HG03432 (cell line): ENCODE data around the gene PIK3R3.
"Not testable (repeated sequence)": the region's sequence is repeated elsewhere in the genome, so short reads cannot be mapped to it uniquely, and the experiment has no call there.

Experiments
- ATAC-seq: cut with Tn5 transposase; IDR thresholded peaks from one replicate; pipeline ENCODE4 v1.9.1; 2021; ENCODE audit warnings: mild to moderate bottlenecking, moderate library complexity; ENCODE audit not compliant: unreplicated experiment

Gene PIK3R3

GRCh38 chr1:46113948-46114347 is 18.5 kb downstream of the PIK3R3 start:
- ATAC-seq, result no peak

GRCh38 chr1:46112108-46112507 is 20.3 kb downstream of the PIK3R3 start:
- no peak for ATAC-seq

- ATAC-seq, result no peak
Observed at GRCh38 chr1:46110521-46110920, 21.9 kb downstream of the PIK3R3 start.

- no peak for ATAC-seq
Observed at GRCh38 chr1:46102769-46103476, 29.5 kb downstream of the PIK3R3 start.

GRCh38 chr1:46099215-46099614 is 33.2 kb downstream of the PIK3R3 start:
- ATAC-seq, result no peak

GRCh38 chr1:46098027-46098712 is 34.3 kb downstream of the PIK3R3 start:
- no peak for ATAC-seq

GRCh38 chr1:46097149-46097472 is 35.3 kb downstream of the PIK3R3 start:
- ATAC-seq, result no peak

- ATAC-seq, result no peak
Observed at GRCh38 chr1:46096269-46097148, 35.9 kb downstream of the PIK3R3 start.

- ATAC-seq, result not testable (repeated sequence)
Observed at GRCh38 chr1:46095110-46095509, 37.3 kb downstream of the PIK3R3 start.

GRCh38 chr1:46094471-46095005 is 37.9 kb downstream of the PIK3R3 start:
- ATAC-seq, result no peak

GRCh38 chr1:46093832-46094231 is 38.6 kb downstream of the PIK3R3 start:
- ATAC-seq, result not testable (repeated sequence)

GRCh38 chr1:46087891-46088290 is 44.5 kb downstream of the PIK3R3 start:
- no peak for ATAC-seq

- no peak for ATAC-seq
Observed at GRCh38 chr1:46086576-46086975, 45.9 kb downstream of the PIK3R3 start.

- ATAC-seq, result no peak
Observed at GRCh38 chr1:46084553-46085451, 47.6 kb downstream of the PIK3R3 start.

- ATAC-seq, result no peak
Observed at GRCh38 chr1:46083579-46083978, 48.9 kb downstream of the PIK3R3 start.

- no peak for ATAC-seq
Observed at GRCh38 chr1:46081619-46082018, 50.8 kb downstream of the PIK3R3 start.

- no peak for ATAC-seq
Observed at GRCh38 chr1:46081206-46081605, 51.2 kb downstream of the PIK3R3 start.

GRCh38 chr1:46080257-46080656 is 52.2 kb downstream of the PIK3R3 start:
- ATAC-seq, result no peak

GRCh38 chr1:46077644-46078043 is 54.8 kb downstream of the PIK3R3 start:
- ATAC-seq, result no peak

GRCh38 chr1:46076343-46076742 is 56.1 kb downstream of the PIK3R3 start:
- ATAC-seq, result no peak
